LHCN-M2 (cell line): Measurements from ENCODE around the gene CCDC85C. TPM values are rescaled to one million over a fixed set of nuclear protein-coding genes. Genes with fewer than 3 reads are reported as not detected.

Source experiments
- DNase-seq: peaks from one replicate; pipeline ENCODE4 v3.0.0-alpha.2; 2012; ENCODE audit warnings: low read depth
- total RNA-seq: library from RNA; depleted of rRNA; stranded (reverse); fragments of >200 nt; gene quantifications from 2 replicates; pipeline ENCODE4 v1.2.3, GENCODE V29; 2014

Gene CCDC85C
- total RNA-seq, 1 experiment from 2014 or later: 1.9 TPM

DNA sequence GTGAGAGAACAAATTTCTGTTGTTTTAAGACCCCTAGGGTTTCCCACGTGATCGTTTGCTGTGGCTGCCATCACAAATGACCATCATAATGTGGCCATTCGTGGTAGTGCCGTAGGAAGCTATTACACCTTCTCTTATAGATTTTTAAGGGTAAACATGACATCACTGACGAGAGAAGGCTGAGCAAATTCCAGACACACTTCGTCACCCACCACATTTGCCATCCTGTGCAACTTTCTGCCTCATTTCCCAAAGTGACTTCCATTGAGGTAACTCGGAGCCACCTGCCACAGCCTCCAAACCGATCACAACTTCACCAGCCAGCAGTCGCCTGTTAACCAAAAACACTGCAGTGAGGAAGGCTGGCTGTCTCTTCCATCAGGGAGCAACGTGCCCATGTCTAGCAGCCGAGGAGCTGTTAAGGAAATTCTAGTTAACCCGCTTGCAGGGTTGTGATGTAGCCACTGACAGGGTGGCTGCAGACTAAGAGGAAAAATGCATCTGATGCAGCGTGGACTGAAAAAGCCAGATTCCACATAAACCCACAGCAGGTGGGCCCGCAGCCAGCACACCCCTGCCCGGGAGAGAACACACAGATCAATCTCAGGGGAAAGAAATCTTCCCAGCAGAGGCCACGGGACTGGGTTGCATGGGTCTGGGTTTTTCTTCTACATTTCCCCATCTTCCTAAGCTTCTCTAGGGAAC is 44.6 kb downstream of the CCDC85C start:
- DNase-seq: no peak

DNA sequence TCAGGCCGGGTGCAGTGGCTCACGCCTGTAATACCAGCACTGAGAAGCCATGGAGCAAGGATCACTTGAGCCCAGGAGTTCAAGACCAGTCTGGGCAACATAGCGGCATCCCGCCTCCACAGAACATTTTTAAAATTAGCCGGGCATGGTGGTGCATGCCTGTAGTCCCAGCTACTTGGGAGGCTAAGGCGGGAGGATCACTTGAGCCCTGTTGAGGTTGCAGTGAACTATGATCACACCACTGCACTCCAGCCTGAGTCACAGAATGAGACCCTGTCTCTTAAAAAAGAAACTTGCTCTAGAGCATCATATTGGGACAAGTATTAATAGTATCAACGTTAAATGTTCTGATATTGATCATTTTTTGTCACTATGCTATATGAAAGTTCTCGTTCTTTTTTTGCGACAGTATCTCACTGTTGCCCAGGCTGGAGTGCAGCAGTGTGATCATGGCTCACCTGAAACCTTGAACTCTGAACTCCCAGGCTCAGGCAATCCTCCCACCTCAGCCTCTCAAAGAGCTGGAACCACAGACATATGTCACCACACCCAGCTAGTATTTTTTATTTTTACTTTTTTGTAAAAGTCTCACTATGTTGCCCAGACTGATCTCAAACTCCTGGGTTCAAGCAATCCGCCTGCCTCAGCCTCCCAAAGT is 47.7 kb downstream of the CCDC85C start:
- no peak for DNase-seq

GRCh38 chr14:99554757-99555531 is 49.1 kb downstream of the CCDC85C start:
- DNase-seq: no peak

GRCh38 chr14:99554184-99554583 is 49.8 kb downstream of the CCDC85C start:
- DNase-seq: no peak

DNA sequence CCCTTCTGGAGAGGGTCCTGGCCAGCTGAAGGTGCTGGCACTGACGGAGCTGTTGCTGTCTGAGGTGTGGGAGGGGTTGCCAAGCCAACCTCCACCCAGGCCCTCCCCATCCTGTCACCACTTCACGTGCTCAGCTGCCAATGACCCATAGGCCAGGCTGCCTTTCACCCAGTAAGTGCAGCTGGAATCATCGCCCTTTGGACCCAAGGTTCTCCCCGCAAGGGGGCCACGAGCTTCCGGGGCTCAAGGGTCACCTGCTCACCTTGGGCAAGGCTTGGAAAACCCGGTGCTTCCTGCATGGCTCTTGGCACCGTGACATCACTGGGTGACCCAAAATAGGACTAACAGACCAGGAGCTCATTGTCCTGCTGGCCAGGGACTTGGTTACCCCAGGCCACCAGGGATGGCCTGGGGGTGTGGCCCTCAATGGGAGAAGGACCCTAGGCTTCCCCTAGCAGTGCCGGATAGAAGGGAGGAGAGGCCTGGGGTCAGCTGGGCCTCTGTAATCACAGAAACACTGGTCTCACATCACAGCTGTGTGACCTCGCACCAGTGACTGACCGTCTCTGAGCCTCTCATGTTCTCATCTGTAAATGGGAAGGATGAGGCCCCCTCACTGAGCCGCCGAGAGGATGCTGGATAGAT is 51.3 kb downstream of the CCDC85C start:
- DNase-seq: no peak

- DNase-seq: no peak
Observed at GRCh38 chr14:99552021-99552553, 51.9 kb downstream of the CCDC85C start.

GRCh38 chr14:99551034-99551922 is 52.7 kb downstream of the CCDC85C start:
- no peak for DNase-seq

DNA sequence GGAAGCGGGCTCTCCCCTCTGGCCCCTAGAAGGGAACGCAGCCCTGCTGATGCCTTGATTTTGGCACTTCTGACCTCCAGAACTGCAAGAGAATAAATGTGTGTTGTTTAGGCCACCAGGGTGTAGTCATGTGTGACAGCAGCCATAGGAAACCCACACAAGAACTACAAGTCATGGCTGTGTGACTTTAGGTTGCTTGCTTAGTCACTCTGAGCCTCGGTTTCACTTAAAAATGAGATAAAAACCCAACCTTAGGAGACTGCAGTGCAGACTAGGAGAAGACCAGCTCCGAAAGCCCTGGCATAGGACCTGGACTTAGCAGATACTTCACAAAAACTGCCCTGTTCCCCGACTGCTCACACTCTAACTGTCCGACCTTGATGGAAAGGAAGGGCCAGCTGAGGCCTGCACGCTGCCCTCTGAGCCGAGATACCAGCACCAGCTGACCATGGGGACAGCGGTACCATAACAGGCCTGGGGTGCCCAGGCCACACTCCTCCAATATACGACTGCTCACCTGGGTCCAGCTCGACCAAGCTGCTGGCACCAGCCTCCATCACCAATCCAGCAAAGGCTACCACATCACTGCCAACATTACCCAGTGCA is 53.5 kb downstream of the CCDC85C start:
- no peak for DNase-seq

GRCh38 chr14:99549684-99550083 is 54.3 kb downstream of the CCDC85C start:
- DNase-seq: no peak

DNA sequence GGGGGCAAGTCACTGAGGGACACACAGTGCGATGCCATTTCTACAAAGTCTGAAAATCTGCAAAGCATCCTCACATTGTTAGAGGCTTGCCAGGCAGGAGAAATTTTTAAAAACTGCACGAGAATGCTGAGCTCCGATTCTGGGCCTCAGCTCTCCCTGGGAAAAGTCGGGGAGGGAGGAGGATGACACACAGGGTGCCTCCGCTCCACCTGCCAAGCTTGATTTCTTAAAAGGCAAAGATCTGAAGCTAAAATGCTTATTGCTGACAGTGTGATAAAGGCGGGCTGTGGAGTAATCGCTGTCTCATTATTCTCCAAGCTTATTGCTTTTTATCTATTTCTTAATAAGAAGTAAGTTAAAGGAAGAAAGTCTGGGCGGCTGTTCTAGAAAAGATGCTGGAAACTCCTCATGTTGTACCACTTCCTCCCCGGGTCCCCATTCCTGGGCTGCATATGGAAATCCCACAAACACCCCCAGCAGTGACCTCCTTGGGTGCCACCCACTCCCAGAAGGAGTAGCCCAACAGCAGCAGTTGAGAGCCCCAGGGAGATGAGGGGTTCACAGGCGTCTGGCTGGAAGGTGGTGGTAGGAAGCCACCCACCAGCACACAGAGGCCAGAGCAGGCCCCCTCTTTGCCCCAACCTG is 55.0 kb downstream of the CCDC85C start:
- DNase-seq: no peak

GRCh38 chr14:99548255-99548654 is 55.8 kb downstream of the CCDC85C start:
- DNase-seq: no peak

- DNase-seq: no peak
Observed at GRCh38 chr14:99546234-99546879, 57.6 kb downstream of the CCDC85C start.

GRCh38 chr14:99545586-99545985 is 58.4 kb downstream of the CCDC85C start:
- DNase-seq: no peak

- DNase-seq: no peak
Observed at GRCh38 chr14:99544991-99545390, 59.0 kb downstream of the CCDC85C start.

- DNase-seq: no peak
Observed at GRCh38 chr14:99543985-99544384, 60.0 kb downstream of the CCDC85C start.

- no peak for DNase-seq
Observed at GRCh38 chr14:99543370-99543769, 60.6 kb downstream of the CCDC85C start.

- DNase-seq: no peak
Observed at GRCh38 chr14:99542566-99542965, 61.4 kb downstream of the CCDC85C start.

DNA sequence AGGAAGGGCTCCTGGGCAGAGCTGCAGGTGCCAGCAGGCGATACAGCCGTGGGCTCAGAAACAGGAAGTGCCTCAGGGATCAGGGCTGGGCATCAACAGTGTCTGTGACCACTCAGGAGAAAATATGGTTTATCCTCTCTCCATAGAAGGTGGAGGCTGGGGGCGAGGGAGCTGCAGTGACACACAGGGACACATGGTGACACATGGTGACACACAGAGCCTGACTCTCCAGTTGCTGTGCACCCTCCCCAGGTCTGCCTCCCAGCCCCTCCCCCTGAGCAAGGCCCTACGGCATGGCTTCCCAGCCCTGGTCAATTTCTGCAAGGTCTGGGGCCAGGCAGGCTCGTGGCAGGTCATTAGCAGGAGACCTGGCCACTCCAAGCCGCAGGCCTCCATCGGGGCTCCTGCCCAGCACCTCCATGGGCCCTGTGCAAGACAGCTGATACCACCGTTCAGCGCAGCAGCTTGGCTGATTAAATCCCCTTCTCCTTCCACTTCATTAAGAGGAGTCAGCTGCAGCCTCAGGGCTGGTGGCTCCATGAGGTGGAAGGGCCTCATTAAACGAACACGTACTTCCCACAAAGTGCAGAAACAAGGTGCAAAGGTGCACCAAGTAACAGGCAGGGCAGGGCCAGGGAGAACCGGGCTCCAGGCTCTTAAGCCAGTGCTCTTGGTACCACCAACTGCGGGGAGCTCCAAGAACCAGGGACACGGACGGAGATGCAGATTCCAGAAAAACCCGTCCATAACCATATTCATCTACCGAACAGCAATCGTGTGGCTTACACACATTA is 62.1 kb downstream of the CCDC85C start:
- no peak for DNase-seq
